ENCODE results near the gene SEMA3C.

- TF ChIP-seq CTCF (IDR thresholded peaks at IDR 0.05 in 8 of 11, conservative IDR thresholded peaks at IDR 0.05 in 3 of 11) = no peak
- TF ChIP-seq POLR2AphosphoS5 (IDR thresholded peaks at IDR 0.05) = no peak
- no peak for TF ChIP-seq POLR2A (IDR thresholded peaks at IDR 0.05)
Measured at GRCh38 chr7:80883154-80884025, 35.5 kb downstream of the SEMA3C start.

All from spleen (tissue), 7 donors.